Hepatocyte (in vitro differentiated cells): ENCODE results near the gene MAGEB3.

Experiments
- EZH2 ChIP-seq: fragments of 200-600 bp; sonication (generic); IDR thresholded peaks from 2 replicates; pipeline ENCODE4 v1.6.1; 2016; ENCODE audit warnings: antibody characterized with exemption, mild to moderate bottlenecking, borderline replicate concordance
- EZH2phosphoT487 ChIP-seq: fragments of 200-600 bp; sonication (generic); IDR thresholded peaks from one replicate; pipeline ENCODE4 v1.6.1; 2018; ENCODE audit warnings: antibody characterized with exemption, mild to moderate bottlenecking, low read depth, moderate library complexity; ENCODE audit not compliant: unreplicated experiment, severe bottlenecking
- TF ChIP-seq, protein P1 (sequence below): fragments of 200-600 bp; sonication (generic); IDR thresholded peaks from 2 replicates; pipeline ENCODE4 v1.5.1; 2016; ENCODE audit warnings: antibody characterized with exemption, mild to moderate bottlenecking; ENCODE audit not compliant: poor library complexity

- TF ChIP-seq, protein P1, sequence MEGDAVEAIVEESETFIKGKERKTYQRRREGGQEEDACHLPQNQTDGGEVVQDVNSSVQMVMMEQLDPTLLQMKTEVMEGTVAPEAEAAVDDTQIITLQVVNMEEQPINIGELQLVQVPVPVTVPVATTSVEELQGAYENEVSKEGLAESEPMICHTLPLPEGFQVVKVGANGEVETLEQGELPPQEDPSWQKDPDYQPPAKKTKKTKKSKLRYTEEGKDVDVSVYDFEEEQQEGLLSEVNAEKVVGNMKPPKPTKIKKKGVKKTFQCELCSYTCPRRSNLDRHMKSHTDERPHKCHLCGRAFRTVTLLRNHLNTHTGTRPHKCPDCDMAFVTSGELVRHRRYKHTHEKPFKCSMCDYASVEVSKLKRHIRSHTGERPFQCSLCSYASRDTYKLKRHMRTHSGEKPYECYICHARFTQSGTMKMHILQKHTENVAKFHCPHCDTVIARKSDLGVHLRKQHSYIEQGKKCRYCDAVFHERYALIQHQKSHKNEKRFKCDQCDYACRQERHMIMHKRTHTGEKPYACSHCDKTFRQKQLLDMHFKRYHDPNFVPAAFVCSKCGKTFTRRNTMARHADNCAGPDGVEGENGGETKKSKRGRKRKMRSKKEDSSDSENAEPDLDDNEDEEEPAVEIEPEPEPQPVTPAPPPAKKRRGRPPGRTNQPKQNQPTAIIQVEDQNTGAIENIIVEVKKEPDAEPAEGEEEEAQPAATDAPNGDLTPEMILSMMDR = no peak
- TF ChIP-seq EZH2 = no peak
- TF ChIP-seq EZH2phosphoT487 = no peak
Measured at GRCh38 chrX:30262763-30263162, 32.3 kb downstream of the MAGEB3 start.
